GM23338 (cell line): ENCODE data around the gene CDC42BPB.

Experiments
- CTCF ChIP-seq, 2 experiments: fragments of 200-600 bp in 1 of 2; sonication (generic) in 1 of 2; conservative IDR thresholded peaks; 2 replicates each; pipeline versions ENCODE4 v1.5.1 to v1.6.1; 2016 to 2017; ENCODE audit warnings: antibody characterized with exemption in 2 of 2, low read depth in 2 of 2, mild to moderate bottlenecking in 2 of 2, moderate library complexity in 1 of 2
- EZH2 ChIP-seq: fragments of 200-600 bp; sonication (generic); IDR thresholded peaks from one replicate; pipeline ENCODE4 v1.8.0; 2017; ENCODE audit warnings: antibody characterized with exemption, mild to moderate bottlenecking, low read depth; ENCODE audit not compliant: unreplicated experiment
- POLR2AphosphoS5 ChIP-seq: IDR thresholded peaks from 2 replicates; pipeline ENCODE4 v1.6.1; 2016; ENCODE audit warnings: antibody characterized with exemption, low read depth
- ZNF114 ChIP-seq: fragments of 250-450 bp; sonication (Bioruptor Pico); IDR thresholded peaks from 2 replicates; pipeline ENCODE4 v1.5.0; 2020; ENCODE audit warnings: mild to moderate bottlenecking, moderate library complexity
- ZNF331 ChIP-seq: fragments of 250-450 bp; sonication (Bioruptor Pico); IDR thresholded peaks from 2 replicates; pipeline ENCODE4 v1.5.0; 2020; ENCODE audit warnings: low read depth, mild to moderate bottlenecking, moderate library complexity
- TF ChIP-seq, protein P1 (sequence below): IDR thresholded peaks from one replicate; pipeline ENCODE4 v1.6.1; 2018; ENCODE audit warnings: antibody characterized with exemption; ENCODE audit not compliant: unreplicated experiment

DNA sequence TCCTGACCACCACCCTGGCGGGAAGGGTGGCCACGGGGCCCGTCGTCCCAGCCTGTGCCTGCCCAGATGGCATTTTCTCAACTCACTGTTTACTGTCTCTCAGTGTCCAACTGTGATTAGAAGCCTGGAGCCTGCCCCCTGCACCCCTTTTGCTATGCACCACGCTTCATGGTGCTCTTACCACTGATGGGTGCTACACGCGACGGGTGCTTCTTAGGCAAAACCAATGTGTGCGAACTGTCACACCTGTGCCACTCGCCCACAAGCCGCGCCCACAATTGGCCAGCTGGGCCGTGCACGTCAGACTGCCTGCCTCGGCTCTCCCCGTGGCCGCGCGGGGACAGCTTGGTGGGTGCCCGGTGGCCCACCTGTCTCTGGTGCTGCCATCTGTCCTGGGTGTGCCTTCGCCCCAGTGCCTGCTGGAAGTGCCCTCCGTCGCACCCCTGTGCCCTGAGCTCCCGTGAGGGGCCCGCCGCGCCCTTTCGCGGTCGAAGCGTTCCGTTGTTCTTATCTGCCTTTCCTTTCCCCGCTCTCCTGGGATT lies 150.0 kb downstream of the CDC42BPB start:
- TF ChIP-seq ZNF331 (CRISPR knock-in tag) (no peak), CTCF (conservative IDR thresholded peaks at IDR 0.05; ENCODE audit: low read depth in 2 of 2) (no peak), POLR2AphosphoS5 (no peak), ZNF114 (CRISPR knock-in tag) (no peak), EZH2 (no peak)
- TF ChIP-seq, protein P1, sequence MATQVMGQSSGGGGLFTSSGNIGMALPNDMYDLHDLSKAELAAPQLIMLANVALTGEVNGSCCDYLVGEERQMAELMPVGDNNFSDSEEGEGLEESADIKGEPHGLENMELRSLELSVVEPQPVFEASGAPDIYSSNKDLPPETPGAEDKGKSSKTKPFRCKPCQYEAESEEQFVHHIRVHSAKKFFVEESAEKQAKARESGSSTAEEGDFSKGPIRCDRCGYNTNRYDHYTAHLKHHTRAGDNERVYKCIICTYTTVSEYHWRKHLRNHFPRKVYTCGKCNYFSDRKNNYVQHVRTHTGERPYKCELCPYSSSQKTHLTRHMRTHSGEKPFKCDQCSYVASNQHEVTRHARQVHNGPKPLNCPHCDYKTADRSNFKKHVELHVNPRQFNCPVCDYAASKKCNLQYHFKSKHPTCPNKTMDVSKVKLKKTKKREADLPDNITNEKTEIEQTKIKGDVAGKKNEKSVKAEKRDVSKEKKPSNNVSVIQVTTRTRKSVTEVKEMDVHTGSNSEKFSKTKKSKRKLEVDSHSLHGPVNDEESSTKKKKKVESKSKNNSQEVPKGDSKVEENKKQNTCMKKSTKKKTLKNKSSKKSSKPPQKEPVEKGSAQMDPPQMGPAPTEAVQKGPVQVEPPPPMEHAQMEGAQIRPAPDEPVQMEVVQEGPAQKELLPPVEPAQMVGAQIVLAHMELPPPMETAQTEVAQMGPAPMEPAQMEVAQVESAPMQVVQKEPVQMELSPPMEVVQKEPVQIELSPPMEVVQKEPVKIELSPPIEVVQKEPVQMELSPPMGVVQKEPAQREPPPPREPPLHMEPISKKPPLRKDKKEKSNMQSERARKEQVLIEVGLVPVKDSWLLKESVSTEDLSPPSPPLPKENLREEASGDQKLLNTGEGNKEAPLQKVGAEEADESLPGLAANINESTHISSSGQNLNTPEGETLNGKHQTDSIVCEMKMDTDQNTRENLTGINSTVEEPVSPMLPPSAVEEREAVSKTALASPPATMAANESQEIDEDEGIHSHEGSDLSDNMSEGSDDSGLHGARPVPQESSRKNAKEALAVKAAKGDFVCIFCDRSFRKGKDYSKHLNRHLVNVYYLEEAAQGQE = no peak
